ACC112 (cell line): Measurements from ENCODE around the gene PCDHGA5.
"Not testable (repeated sequence)": the region's sequence is repeated elsewhere in the genome, so short reads cannot be mapped to it uniquely, and the experiment has no call there.

Experiments
- H2AFZ ChIP-seq: fragments of 200-600 bp; sonication (generic); one replicate; pipeline ENCODE4 v1.6.0; 2017; ENCODE audit warnings: antibody characterized with exemption, low read length; ENCODE audit not compliant: unreplicated experiment
- H3K27ac ChIP-seq: fragments of 200-600 bp; sonication (generic); 2 replicates; pipeline ENCODE4 v1.5.1; 2014; ENCODE audit warnings: low read depth, mild to moderate bottlenecking, antibody characterized with exemption, low read length, moderate library complexity
- H3K27me3 ChIP-seq: fragments of 200-600 bp; sonication (generic); 2 replicates; pipeline ENCODE4 v1.6.1; 2014; ENCODE audit warnings: mild to moderate bottlenecking, antibody characterized with exemption, low read length, moderate library complexity, mixed read lengths; ENCODE audit not compliant: insufficient read depth
- H3K36me3 ChIP-seq: fragments of 200-600 bp; sonication (generic); 2 replicates; pipeline ENCODE4 v1.6.1; 2016; ENCODE audit warnings: mild to moderate bottlenecking, antibody characterized with exemption, low read length, moderate library complexity, mixed read lengths; ENCODE audit not compliant: insufficient read depth
- H3K4me1 ChIP-seq: fragments of 200-600 bp; sonication (generic); one replicate; pipeline ENCODE4 v1.6.1; 2016; ENCODE audit warnings: low read length, mixed read lengths; ENCODE audit not compliant: insufficient read depth, unreplicated experiment, control insufficient read depth
- H3K4me3 ChIP-seq: fragments of 200-600 bp; sonication (generic); 2 replicates; pipeline ENCODE4 v1.5.1; 2014; ENCODE audit warnings: mild to moderate bottlenecking, low read depth, low read length
- H3K79me2 ChIP-seq: fragments of 200-600 bp; sonication (generic); one replicate; pipeline ENCODE4 v1.6.0; 2016; ENCODE audit warnings: low read length; ENCODE audit not compliant: control insufficient read depth, unreplicated experiment, insufficient read depth

The PCDHGA5 gene

DNA sequence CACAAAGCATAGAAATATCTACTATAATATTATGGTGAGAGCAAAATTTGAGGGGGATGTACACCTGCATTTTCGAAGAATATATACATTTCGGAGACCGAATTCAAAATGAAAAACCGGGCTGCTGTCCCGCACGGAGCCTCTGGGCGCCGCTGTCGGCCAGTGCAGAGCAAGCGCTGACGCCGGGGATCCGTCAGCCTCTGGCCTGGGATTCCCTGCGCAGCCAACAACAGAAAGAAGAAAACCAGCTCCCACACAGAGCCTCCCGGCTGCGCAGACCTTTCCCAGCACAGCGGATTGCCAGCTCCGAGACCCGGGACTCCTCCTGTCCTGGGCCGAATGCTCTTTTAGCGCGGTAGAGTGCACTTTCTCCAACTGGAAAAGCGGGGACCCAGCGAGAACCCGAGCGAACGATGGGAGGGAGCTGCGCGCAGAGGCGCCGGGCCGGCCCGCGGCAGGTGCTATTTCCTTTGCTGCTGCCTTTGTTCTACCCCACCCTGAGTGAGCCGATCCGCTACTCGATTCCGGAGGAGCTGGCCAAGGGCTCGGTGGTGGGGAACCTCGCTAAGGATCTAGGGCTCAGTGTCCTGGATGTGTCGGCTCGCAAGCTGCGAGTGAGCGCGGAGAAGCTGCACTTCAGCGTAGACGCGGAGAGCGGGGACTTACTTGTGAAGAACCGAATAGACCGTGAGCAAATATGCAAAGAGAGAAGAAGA, 44.0 kb downstream of the PCDHGA5 start, which contains the start of gene PCDHGB6:
Gene PCDHGB6, plus strand, starts transcription at position 232 of the 716 bp plus-strand sequence. Its CDS starts 182 bp downstream, at position 414.
- H3K4me1 ChIP-seq, H3K4me3 ChIP-seq, H3K36me3 ChIP-seq, H3K27ac ChIP-seq, H3K79me2 ChIP-seq, H2AFZ ChIP-seq: not testable (repeated sequence)
- H3K27me3 ChIP-seq, result peaks cover 65% of the 10 kb centered on the region

DNA sequence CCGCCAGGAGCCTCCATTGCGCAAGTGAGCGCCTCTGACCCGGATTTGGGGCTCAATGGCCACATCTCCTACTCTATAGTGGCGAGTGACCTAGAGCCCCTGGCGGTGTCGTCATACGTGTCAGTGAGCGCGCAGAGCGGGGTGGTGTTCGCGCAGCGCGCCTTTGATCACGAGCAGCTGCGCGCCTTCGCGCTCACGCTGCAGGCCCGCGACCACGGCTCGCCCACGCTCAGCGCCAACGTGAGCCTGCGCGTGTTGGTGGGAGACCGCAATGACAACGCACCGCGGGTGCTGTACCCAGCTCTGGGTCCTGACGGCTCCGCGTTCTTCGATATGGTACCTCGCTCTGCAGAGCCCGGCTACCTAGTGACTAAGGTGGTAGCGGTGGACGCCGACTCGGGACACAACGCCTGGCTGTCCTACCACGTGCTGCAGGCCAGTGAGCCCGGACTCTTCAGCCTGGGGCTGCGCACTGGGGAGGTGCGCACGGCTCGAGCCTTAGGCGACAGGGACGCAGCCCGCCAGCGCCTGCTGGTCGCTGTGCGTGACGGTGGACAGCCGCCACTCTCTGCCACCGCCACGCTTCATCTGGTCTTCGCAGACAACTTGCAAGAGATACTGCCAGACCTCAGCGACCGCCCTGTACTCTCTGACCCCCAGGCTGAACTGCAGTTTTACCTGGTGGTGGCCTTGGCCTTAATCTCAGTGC, 45.8 kb downstream of the PCDHGA5 start:
- Histone ChIP-seq H3K27me3 (peaks cover 62% of the 10 kb centered on the region), H2AFZ (no peak overlapping the region), H3K79me2 (no peaks in the 10 kb centered on the region), H3K36me3 (no peaks in the 10 kb centered on the region), H3K4me3 (no peak overlapping the region), H3K27ac (no peak overlapping the region), H3K4me1 (no peaks in the 10 kb centered on the region)

DNA sequence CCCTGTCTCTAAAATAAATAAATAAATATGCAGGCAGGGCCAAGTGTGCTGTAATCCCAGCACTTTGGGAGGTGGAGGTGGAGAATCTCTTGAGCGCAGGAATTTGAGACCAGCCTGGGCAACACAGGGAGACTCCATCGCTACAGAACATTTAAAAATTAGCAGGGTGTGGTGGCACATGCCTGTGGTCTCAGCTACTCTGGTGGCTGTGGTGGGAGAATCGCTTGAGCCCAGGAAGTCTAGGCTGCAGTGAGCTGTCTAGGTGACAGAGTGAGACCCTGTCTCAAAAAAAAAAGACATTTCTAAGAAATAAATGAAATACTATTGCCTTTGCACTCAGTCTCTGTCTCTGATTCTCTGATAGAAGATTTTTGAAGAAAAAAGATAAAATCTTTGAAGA, 47.6 kb downstream of the PCDHGA5 start:
- Histone ChIP-seq H2AFZ (no peak overlapping the region), H3K36me3 (no peaks in the 10 kb centered on the region), H3K27ac (no peak overlapping the region), H3K79me2 (no peaks in the 10 kb centered on the region), H3K27me3 (peaks cover 53% of the 10 kb centered on the region), H3K4me1 (no peaks in the 10 kb centered on the region), H3K4me3 (no peak overlapping the region)

DNA sequence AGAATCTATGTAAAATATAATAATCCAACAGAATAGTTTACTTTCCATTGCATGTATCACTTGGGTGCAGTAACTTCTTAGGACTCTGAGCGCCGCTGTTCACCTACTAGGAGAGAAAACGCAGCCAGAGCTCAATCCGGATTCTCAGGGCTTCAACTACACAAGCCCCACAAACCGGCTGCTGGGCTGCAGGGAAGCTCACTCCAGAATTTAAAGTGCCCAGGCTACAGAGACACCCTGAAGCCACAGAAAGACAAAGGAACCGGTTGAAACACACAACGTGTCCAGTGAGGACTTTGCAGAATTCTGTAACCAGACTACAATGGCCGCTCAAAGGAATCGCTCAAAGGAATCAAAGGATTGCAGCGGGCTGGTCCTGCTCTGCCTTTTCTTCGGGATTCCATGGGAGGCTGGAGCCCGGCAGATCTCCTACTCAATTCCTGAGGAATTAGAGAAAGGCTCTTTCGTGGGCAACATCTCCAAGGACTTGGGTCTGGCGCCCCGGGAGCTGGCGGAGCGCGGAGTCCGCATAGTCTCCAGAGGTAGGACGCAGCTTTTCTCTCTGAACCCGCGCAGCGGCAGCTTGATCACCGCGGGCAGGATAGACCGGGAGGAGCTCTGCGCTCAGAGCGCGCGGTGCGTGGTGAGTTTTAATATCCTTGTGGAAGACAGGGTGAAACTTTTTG, 49.0 kb downstream of the PCDHGA5 start, which contains the start of gene PCDHGA10:
Gene PCDHGA10, plus strand, starts transcription at position 134 of the 686 bp plus-strand sequence. Its CDS starts 189 bp downstream, at position 323.
- H3K27ac ChIP-seq, result no peak within 1 kb of the TSS
- peak within 1 kb of the TSS; percentile 78 for H3K4me3 ChIP-seq
- H3K79me2 ChIP-seq, result no peaks in the 10 kb centered on the region
- peak within 1 kb of the TSS; percentile 90 for H2AFZ ChIP-seq
- no peaks in the 10 kb centered on the region for H3K36me3 ChIP-seq
- H3K4me1 ChIP-seq, result no peaks in the 10 kb centered on the region
- H3K27me3 ChIP-seq, result peaks cover 39% of the 10 kb centered on the region

DNA sequence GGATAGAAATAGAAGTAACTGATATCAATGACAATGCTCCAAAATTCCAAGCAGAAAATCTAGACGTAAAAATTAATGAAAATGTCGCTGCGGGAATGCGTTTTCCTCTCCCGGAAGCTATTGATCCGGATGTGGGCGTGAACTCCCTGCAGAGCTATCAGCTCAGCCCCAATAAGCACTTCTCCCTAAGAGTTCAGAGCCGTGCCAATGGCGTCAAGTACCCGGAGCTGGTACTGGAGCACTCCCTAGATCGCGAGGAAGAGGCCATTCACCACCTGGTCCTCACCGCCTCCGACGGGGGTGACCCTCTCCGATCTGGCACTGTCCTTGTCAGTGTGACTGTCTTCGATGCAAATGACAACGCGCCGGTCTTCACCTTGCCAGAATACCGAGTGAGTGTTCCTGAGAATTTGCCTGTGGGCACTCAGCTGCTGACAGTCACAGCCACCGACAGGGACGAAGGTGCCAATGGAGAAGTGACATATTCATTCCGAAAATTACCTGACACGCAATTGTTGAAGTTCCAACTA, 49.6 kb downstream of the PCDHGA5 start:
- peak overlapping the region; percentile 78 for H3K4me3 ChIP-seq
- peak overlapping the region; percentile 90 for H2AFZ ChIP-seq

DNA sequence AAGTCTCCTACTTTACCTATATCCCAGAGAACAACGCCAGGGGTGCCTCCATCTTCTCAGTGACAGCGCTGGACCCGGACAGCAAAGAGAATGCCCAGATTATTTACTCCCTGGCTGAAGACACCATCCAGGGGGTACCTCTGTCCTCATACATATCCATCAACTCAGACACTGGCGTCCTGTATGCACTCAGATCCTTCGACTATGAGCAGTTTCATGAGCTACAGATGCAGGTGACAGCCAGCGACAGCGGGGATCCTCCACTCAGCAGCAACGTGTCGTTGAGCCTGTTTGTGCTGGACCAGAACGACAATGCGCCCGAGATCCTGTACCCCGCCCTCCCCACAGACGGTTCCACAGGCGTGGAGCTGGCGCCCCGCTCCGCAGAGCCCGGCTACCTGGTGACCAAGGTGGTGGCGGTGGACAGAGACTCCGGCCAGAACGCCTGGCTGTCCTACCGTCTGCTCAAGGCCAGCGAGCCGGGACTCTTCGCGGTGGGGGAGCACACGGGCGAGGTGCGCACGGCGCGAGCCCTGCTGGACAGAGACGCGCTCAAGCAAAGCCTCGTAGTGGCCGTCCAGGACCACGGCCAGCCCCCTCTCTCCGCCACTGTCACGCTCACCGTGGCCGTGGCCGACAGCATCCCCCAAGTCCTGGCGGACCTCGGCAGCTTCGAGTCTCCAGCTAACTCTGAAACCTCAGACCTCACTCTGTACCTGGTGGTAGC, 50.7 kb downstream of the PCDHGA5 start:
- H3K4me1 ChIP-seq, H2AFZ ChIP-seq, H3K36me3 ChIP-seq, H3K4me3 ChIP-seq, H3K27ac ChIP-seq, H3K79me2 ChIP-seq: not testable (repeated sequence)
- H3K27me3 ChIP-seq, result peaks cover 37% of the 10 kb centered on the region

More for the DNA sequence above, 49.6 kb downstream of the PCDHGA5 start:
- no peaks in the 10 kb centered on the region for H3K4me1 ChIP-seq
- H3K79me2 ChIP-seq, result no peaks in the 10 kb centered on the region
- H3K36me3 ChIP-seq, result no peaks in the 10 kb centered on the region
- no peak overlapping the region for H3K27ac ChIP-seq
- H3K27me3 ChIP-seq, result peaks cover 37% of the 10 kb centered on the region

DNA sequence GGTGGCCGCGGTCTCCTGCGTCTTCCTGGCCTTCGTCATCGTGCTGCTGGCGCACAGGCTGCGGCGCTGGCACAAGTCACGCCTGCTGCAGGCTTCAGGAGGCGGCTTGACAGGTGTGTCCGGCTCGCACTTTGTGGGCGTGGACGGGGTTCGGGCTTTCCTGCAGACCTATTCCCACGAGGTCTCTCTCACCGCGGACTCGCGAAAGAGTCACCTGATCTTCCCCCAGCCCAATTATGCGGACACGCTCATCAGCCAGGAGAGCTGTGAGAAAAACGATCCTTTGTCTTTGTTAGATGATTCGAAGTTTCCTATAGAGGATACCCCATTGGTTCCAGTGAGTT, 51.3 kb downstream of the PCDHGA5 start:
- H3K27ac ChIP-seq, H3K4me3 ChIP-seq, H3K36me3 ChIP-seq, H3K79me2 ChIP-seq, H2AFZ ChIP-seq, H3K4me1 ChIP-seq: not testable (repeated sequence)
- H3K27me3 ChIP-seq, result peaks cover 37% of the 10 kb centered on the region
